Activated CD4-positive, alpha-beta T cell treated with anti-CD3 and anti-CD28 coated beads for 1 hour (primary cell): ENCODE results near the gene STARD10.

ENCODE experiments used
- DNase-seq: peaks from one replicate; pipeline ENCODE4 v3.0.0-alpha.2; 2020

The STARD10 gene

GRCh38 chr11:72779495-72780128 lies 14.2 kb downstream of the STARD10 start:
- DNase-seq, result no peak

GRCh38 chr11:72778535-72779494 lies 15.0 kb downstream of the STARD10 start:
- DNase-seq, result no peak

GRCh38 chr11:72777755-72778278 lies 16.0 kb downstream of the STARD10 start:
- DNase-seq, result no peak

GRCh38 chr11:72776844-72777754 lies 16.7 kb downstream of the STARD10 start:
- DNase-seq, result no peak

GRCh38 chr11:72776117-72776843 lies 17.6 kb downstream of the STARD10 start:
- DNase-seq, result no peak

- DNase-seq, result no peak
Observed at GRCh38 chr11:72775288-72776110, 18.3 kb downstream of the STARD10 start.

- DNase-seq, result no peak
Observed at GRCh38 chr11:72774499-72774898, 19.3 kb downstream of the STARD10 start.

GRCh38 chr11:72773696-72774095 lies 20.2 kb downstream of the STARD10 start:
- no peak for DNase-seq

GRCh38 chr11:72773291-72773690 lies 20.6 kb downstream of the STARD10 start:
- DNase-seq, result no peak

GRCh38 chr11:72772059-72772458 lies 21.8 kb downstream of the STARD10 start:
- no peak for DNase-seq

GRCh38 chr11:72771507-72771906 lies 22.3 kb downstream of the STARD10 start:
- no peak for DNase-seq

GRCh38 chr11:72770799-72771198 lies 23.0 kb downstream of the STARD10 start:
- no peak for DNase-seq

GRCh38 chr11:72769680-72770079 lies 24.2 kb downstream of the STARD10 start:
- no peak for DNase-seq

- DNase-seq, result no peak
Observed at GRCh38 chr11:72768581-72768980, 25.3 kb downstream of the STARD10 start.

GRCh38 chr11:72767203-72768062 lies 26.4 kb downstream of the STARD10 start:
- no peak for DNase-seq

- no peak for DNase-seq
Observed at GRCh38 chr11:72766152-72766902, 27.5 kb downstream of the STARD10 start.

- no peak for DNase-seq
Observed at GRCh38 chr11:72764503-72764902, 29.3 kb downstream of the STARD10 start.

GRCh38 chr11:72763823-72764222 lies 30.0 kb downstream of the STARD10 start:
- no peak for DNase-seq

- DNase-seq, result no peak
Observed at GRCh38 chr11:72762641-72763304, 31.1 kb downstream of the STARD10 start.
